Glomerular endothelial cell (primary cell): ENCODE data around the gene RELB. TPM values are rescaled to one million over a fixed set of nuclear protein-coding genes. Genes with fewer than 3 reads are reported as not detected.
"Not testable (repeated sequence)": the region's sequence is repeated elsewhere in the genome, so short reads cannot be mapped to it uniquely, and the experiment has no call there.

Experiments used
- DNase-seq: peaks from one replicate; pipeline ENCODE4 v3.0.0-alpha.2; 2011; ENCODE audit warnings: low read depth, low spot score; ENCODE audit errors: extremely low read depth
- total RNA-seq: library from RNA; depleted of rRNA; stranded (reverse); fragments of >200 nt; gene quantifications from 2 replicates; pipeline ENCODE4 v1.2.3, GENCODE V29; 2015

RELB gene
- total RNA-seq, 1 donor from 2014 or later, result 46.9 TPM

DNA sequence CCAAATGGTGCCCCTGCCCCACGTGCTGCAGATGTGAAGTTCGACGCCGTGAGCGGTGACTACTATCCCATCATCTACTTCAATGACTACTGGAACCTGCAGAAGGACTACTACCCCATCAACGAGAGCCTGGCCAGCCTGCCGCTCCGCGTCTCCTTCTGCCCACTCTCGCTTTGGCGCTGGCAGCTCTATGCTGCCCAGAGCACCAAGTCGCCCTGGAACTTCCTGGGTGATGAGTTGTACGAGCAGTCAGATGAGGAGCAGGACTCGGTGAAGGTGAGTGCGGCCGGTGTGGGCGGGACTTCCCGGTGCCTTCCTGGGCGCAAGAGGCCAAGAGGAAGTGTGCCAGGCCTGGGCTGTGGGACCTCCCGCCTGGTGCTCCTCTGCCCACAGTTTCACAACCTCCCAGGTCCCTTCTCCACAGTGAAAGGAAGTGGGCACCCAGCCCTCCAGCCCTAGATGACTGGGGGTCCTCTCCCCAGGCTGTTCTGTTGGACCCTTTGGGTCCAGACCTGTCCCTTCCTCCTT lies 14.1 kb upstream of the RELB start:
- no peak for DNase-seq

DNA sequence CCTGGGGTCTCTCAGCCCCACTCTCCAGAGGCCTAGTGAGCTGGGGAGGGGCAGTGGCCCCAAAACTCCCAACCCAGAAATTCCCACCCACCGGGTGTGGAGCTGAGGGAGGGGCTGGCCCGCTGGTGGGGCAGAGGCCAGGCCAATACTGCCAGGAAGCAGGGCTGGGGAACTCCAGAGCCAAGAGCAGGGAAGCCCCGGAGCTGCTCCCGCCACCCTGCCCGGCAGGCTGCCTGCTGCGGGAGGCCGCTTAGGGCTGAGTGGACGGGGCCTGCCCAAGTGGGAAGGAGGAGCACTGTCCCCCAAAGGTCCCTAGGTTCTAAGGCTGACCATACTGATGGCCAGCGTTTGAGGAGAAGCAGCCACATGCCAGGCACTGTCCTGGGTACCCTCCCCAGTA lies 13.0 kb upstream of the RELB start:
- DNase-seq, result no peak

GRCh38 chr19:44988896-44989556 lies 12.2 kb upstream of the RELB start:
- no peak for DNase-seq

DNA sequence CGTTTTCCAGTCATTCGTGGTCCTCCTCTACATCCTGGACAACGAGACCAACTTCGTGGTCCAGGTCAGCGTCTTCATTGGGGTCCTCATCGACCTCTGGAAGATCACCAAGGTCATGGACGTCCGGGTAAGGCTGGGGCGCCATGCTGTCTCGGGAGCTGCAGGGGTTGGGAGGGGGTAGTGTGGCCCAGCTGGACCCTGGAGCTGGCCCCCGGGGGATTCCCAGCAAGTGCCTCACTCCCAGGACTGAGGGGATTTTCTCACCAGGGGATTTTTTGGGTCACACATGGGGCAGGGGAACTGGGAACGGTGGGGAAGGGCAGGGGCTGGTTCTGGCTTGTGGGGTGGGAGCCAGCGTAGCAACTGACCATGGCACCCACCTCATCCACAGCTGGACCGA lies 10.8 kb upstream of the RELB start:
- DNase-seq, result no peak

- DNase-seq, result no peak
Measured at GRCh38 chr19:44990966-44991365, 10.3 kb upstream of the RELB start.

GRCh38 chr19:44992336-44993163 lies 8.7 kb upstream of the RELB start:
- no peak for DNase-seq

DNA sequence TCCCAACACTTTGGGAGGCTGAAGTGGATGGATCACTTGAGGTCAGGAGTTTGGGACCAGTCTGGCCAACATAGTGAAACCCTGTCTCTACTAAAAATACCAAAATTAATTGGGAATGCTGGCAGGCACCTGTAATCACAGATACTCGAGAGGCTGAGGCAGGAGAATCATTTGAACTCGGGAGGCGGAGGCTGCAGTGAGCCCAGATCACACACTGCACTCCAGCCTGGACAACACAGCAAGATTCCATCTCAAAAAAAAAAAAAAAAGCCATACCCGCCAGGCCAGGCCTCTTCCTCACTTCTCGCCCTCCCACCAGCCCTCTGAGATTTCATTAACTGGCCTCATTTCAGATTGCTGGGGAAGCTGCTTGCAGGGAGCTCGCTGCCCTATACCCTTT lies 7.7 kb upstream of the RELB start:
- no peak for DNase-seq

DNA sequence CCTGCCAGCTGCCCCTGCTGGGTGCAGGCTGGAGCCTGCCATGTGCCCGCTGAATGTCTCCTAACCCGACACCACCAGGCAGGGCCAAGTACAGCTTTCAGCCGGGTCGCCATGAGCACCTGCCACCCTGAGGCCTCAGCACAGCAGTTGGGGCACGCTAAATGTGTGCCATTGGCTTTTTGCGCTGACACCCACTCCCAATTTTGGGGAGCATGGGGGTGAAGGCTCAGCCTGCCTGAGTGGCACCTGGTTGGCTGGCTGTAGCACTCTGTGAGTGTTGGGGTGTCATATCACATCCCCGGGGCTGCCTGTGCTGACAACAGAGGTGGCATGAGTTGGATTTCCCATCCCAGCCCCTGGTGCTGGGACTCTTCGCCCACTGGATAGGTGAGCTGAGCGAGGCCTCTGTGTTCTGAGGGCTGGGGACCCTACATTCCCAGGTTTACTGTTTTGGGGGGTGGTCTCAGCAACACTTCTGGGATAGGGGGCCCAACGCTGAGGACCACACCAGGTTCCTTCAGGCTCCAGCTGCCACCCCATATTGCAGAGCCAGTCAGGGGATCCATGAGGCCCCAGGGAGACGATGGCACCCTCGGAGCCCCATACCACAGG lies 7.2 kb upstream of the RELB start:
- no peak for DNase-seq

- no peak for DNase-seq
Measured at GRCh38 chr19:44998025-44998424, 3.2 kb upstream of the RELB start.

GRCh38 chr19:44999131-44999925 lies 1.9 kb upstream of the RELB start:
- not testable (repeated sequence) for DNase-seq

DNA sequence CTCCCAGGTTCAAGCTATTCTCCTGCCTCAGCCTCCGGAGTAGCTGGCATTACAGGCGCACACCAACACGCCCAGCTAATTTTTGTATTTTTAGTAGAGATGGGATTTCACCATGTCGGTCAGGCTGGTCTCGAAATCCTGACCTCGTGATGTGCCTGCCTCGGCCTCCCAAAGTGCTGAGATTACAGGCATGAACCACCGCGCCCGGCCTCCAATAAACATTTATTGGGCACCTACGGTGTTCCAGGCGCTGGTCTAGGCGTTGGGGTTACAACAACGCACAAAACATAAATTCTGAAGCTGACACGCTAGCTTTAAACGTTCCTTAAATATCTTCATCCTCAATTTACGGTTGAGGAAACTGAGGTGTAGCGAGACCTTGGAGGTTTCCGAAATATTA lies 599 bp upstream of the RELB start:
- DNase-seq, result not testable (repeated sequence)

GRCh38 chr19:45003485-45003884 lies 2.2 kb downstream of the RELB start:
- DNase-seq, result no peak

DNA sequence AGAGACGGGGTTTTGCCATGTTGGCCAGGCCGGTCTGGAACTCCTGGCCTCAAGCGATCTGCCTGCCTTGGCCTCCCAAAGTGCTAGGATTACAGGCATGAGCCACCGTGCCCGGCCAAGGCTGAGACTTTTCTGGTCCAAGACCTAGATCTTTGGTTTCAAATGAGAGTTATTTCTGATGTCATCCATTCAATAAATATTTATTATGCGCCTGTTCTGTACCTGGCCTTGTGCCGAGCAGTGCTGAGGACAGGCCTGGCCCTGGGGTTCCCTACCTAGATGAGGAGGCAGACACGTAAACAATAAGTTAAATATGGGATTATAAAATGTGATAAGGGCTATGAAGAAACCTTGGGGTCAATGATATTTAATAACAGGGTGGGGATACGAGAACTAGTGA lies 4.5 kb downstream of the RELB start:
- DNase-seq, result no peak

DNA sequence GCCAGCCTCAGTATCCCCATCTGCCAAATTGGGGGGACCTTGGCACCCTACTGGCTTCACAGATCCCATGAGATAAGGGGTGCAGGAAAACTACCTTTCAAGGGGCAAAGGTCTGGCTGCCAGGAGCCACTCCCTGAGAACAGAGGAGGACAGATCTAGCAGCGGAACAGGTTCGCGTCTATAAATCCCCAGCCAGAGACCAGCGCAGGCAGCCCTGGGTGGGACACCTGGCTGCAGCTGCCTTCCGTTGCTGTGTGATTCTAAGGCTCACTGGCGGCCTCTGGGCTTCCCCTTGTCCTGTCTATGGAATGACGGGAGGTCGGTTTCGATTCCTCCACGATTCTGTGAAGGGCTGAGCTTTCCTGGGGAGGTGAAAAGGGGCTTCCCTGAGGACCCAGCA lies 7.3 kb downstream of the RELB start:
- DNase-seq, result no peak

DNA sequence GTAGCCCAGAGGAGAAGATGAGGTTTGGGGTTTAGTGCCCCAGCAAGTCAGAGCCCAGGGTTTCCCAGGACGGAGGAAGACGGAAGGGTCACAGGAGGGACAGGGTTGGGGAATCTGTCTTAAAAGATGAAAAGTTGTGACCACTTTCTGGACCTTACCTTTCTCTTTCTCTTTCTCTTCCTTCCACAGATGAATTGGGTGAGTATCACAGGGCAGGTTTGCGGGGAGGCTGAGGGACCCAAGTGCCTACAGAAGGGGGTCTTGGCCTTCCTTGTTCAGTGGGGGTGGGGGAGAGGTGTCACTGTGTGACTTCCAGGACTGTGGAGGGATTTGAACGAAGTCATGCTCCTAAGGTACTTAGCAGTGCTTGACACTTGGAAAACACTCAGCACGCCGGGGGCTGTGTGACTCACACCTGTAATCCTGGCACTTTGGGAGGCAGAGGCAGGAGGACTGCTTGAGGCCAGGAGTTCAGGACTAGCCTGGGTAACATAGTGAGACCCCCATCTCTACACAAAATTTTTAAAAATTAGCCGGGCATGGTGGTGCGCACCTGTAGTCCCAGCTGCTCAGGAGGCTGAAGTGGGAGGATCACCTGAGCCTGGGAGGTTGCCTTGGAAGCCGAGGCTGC lies 8.5 kb downstream of the RELB start:
- DNase-seq, result no peak

DNA sequence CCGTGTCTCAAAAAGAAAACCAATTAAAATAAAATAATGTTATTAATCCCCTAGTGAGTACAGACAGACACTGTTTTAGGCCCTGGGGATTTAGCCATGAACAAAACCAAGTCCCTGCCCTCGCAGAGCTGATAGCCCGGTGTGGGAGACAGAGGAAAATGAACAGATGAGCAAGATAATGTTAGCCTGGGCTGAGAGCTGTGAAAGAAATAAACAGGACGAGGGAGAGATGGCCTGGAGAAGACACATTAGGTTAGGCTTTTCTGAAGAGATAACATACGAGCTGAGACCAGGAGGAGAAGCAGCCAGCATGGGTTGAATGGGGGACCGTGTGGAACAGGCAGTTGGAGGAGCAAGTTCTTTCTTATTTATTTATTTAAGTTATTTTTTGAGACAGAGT lies 9.0 kb downstream of the RELB start:
- no peak for DNase-seq

- DNase-seq, result no peak
Measured at GRCh38 chr19:45011959-45012358, 10.7 kb downstream of the RELB start.

- DNase-seq, result no peak
Measured at GRCh38 chr19:45016388-45017314, 15.4 kb downstream of the RELB start.

DNA sequence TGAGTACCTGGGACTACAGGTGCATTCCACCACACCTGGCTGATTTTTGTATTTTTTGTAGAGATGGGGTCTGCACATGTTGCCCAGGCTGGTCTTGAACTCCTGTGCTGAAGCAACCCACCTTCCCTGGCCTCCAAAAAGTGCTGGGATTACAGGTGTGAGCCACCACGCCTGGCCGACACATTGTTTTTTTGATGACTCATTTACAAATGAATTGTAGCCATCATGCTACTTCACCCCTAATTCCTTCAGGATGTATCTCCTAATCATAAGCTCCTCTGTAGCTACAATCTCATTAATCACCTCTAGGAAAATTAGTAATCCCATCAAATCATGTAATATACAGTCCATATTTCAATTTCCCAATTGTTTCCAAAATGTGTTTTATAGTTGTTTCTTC lies 17.9 kb downstream of the RELB start:
- no peak for DNase-seq
